Right ventricle myocardium superior (tissue), 1 donor: ENCODE results near the gene SREK1. TPM values are rescaled to one million over a fixed set of nuclear protein-coding genes. Genes with fewer than 3 reads are reported as not detected.

Experiments
- ATAC-seq: fragments of 200-7000 bp; cut with Tn5 transposase; one replicate; pipeline ENCODE4 v1.9.1; 2020; ENCODE audit warnings: mild to moderate bottlenecking; ENCODE audit not compliant: poor library complexity
- DNase-seq: peaks from one replicate; pipeline ENCODE4 v3.0.0-alpha.2; 2020
- intact Hi-C: fragments of 100-400 bp; cut with DNase I; formaldehyde crosslinking; loops from one replicate; pipeline ENCODE4 v1.11.2; 2022
- total RNA-seq: library from RNA; stranded (reverse); fragmentation: NEBNext Ultra II Directional; extraction: Animal tissue kit (Norgen Biotek cat#: 25700); gene quantifications from one replicate; pipeline ENCODE4 v1.2.1, GENCODE V29; 2021
- donor health status: DM: no; HTN: yes; CAD: no; lungs with severe emphysema.

The SREK1 gene
- total RNA-seq, 1 donor from 2014 or later: 27.0 TPM

DNA sequence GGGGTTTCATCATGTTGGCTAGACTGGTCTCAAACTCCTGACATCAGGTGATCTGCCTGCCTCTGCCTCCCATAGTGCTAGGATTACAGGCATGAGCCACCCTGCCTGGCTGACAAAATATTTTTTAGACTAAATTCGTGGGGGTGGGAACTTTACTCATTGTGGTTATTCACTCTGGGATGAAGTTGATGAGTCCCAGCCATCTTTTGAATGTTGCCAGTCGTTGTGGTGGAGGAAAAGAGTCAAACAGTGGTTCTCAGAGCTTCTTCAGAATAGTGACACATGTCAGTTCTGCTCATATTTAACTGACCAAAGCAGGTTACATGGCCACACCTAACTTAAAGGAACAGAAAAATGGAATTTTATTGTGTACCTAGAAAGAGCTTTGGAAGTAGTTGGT lies 6.9 kb downstream of the SREK1 start:
- no peak for DNase-seq
- intact Hi-C loops: no loop called here
- no peak for ATAC-seq

DNA sequence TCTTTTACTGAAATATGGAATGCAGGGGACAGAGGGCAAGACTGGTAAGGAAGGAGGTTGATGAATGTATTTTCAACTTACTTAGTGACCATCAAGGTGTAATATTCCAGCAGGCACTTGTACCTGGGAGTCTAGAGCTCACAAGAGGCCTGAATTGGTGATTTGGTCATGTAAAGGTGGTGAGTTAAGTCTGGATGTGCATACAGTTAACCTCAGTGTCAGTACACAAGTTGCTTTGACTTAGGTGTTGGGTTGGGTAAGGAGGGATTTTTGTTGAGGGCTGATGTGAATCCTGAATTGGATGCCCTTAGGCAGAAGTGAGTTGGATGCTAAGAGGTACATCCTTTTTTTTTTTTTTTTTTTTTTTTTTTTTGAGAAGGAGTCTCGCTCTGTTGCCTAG lies 7.4 kb downstream of the SREK1 start:
- DNase-seq (no peak), ATAC-seq (no peak)
- intact Hi-C loops: no loop called here

GRCh38 chr5:66157046-66157445 lies 12.9 kb downstream of the SREK1 start:
- intact Hi-C loops: no loop called here
- DNase-seq: no peak
- ATAC-seq: no peak

- intact Hi-C loops: no loop called here
- no peak for DNase-seq
- no peak for ATAC-seq
Measured at GRCh38 chr5:66161356-66161755, 17.3 kb downstream of the SREK1 start.

DNA sequence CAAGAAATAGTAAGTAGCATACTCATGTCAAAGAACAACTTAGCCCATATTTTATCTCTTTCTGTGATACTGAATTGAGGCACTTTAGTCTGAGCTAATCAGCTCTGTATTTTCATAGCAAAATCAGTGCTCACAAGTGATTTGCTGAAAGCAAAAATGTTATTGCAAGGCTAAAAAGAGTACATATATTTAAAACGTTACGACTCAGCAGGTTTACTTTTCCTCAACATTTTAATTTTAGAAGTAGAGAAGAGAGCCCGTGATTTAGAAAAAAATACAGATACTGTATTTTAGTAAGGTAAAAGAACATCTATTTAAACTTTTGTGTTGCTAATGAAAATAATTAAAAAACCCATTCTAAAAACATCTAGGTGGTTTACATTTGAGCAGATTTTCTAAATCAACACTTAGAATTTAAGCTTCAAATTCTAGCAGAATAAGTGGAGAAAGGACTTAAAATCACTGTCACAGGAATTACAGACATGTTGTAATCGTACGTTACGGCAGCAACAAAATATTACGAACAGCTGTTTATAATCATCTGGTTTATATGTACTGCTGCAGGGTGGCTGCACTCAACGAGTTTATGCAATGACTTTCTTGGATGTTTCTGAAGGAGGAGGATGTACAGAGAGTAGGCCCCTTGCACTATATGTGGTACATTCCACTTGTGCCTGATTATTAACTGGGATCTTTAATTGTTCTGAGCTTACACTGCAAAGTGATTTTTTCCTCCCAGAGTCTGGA lies 20.1 kb downstream of the SREK1 start:
- DNase-seq (no peak), ATAC-seq (no peak)
- intact Hi-C loops: no loop called here

- intact Hi-C loops: no loop called here
- DNase-seq (no peak), ATAC-seq (no peak)
Measured at GRCh38 chr5:66168226-66168625, 24.1 kb downstream of the SREK1 start.

GRCh38 chr5:66169534-66169933 lies 25.4 kb downstream of the SREK1 start:
- intact Hi-C loops: no loop called here
- no peak for DNase-seq

DNA sequence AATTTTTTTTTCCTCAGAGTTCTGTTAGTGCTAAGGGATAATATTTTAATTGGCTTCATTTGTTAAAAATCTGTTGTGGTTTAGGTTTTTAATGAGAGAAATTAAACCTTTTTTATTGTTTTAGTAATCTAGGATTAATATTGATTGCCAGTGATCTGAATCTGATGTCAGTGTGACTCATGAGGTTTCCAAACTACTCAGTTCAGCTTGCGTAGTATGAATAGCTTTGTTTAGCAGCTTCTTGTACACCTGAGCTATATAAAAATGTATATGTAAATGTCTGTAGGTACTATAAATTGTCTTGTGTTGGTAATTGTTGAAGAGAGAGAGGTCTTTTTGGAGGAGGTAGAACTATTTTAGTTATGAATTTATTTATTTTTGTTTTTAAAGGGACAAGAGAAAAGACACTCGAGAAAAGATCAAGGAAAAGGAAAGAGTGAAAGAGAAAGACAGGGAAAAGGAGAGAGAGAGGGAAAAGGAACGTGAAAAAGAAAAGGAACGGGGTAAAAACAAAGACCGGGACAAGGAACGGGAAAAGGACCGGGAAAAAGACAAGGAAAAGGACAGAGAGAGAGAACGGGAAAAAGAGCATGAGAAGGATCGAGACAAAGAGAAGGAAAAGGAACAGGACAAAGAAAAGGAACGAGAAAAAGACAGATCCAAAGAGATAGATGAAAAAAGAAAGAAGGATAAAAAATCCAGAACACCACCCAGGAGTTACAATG lies 26.3 kb downstream of the SREK1 start:
- ATAC-seq (no peak), DNase-seq (no peak)
- intact Hi-C loops: no loop called here

More at GRCh38 chr5:66169534-66169933, 25.4 kb downstream of the SREK1 start:
- no peak for ATAC-seq

GRCh38 chr5:66171349-66172344 lies 27.5 kb downstream of the SREK1 start:
- ATAC-seq: peak; percentile 73
- intact Hi-C loops: no loop called here
- no peak for DNase-seq

- DNase-seq: no peak
- no peak for ATAC-seq
- intact Hi-C loops: no loop called here
Measured at GRCh38 chr5:66174338-66174737, 30.2 kb downstream of the SREK1 start.

DNA sequence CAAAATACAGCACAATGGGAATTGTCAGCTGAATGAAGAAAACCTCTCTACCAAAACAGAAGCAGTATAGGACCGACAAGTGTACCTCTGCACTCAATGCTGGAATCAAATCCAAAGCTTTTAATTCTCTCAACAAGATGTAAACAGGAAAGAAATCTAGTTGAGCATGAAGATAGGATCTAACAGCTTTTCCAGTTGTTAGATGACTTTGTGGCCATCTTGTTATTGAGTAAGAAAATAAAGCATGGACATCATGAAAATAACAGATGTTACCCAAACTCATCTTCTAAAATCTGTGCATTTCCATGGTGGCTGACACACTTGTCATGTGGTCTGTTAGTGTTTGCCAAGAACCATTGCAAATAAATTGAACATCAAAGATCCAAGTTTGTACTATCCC lies 34.7 kb downstream of the SREK1 start:
- intact Hi-C loops: no loop called here
- DNase-seq (no peak), ATAC-seq (no peak)

DNA sequence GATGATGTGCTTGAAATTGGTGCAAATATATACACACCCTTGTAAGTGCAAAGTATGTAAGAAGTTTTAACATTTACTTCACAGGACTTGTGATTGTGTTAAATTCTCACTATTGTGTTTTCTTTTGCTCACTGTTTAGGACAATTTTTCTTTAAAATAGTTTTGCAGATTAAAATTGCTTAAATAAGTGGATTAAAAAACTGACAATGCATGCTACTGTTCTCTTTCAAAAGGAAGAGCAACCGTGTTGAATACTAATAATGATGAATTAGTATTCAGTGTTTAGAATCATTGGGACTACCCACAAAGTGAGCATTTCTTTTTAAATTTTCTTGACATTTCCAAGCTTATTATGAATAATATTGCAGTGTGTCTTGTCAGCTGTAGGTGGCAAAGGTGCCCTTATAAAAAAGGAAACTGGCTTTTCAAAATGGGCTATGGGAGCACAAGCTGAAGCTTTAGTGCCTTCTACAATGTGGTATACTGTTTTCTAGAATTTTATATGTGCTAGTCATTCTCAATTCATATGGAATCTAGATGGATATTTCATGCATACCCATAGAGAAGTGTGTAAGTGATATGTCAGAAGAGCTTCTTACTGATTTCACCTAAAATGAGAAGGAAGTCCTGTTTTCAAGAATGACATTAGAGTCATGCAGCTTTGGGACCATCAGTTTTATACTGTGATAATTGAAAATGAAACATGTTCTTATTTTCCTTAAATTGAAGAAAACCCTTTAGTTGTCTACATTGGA lies 35.4 kb downstream of the SREK1 start:
- intact Hi-C loops: no loop called here
- no peak for ATAC-seq

DNA sequence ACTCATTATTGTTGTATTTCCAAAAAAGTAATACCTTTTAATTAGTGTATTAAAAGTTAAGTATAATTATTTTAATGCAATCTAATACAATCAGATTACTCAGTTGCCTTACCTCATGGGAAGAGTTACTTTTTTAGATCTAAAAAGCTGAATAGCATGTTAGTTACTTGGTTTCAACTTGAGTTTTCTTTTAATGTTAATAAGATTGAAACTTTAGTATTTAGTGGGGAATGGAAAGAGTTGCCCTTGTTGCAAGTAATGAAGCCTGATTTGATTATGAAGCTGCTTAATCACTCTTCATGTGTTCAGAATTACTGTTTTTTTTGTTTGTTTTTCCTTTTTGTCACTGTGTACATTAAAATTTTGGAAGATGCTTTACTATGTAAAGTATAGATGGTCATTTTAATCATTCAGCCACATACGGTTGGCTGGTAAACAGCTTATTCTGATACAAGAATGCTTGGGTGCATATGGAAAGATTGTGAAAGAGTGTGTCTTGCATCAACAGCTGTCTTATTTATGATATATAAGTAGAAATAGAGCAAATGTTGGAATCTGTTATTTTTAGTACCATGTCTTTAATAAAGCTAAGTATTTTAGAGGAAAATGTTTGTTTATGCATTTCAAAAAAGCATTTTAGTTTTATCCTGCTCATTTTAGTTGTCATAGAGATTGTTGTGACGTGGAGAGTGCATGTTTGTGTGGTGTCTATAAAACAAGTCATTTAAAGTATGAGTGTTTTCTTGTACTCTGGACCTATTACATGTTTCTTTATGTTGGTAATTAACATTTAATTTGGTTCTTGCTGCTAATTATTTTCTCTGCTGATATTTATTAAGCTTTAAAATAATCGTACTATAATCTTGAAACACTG lies 36.4 kb downstream of the SREK1 start:
- intact Hi-C loops: no loop called here
- DNase-seq: no peak
- ATAC-seq: no peak

More for the DNA sequence above, 35.4 kb downstream of the SREK1 start:
- DNase-seq: no peak

- intact Hi-C loops: no loop called here
- ATAC-seq: no peak
Measured at GRCh38 chr5:66186108-66186507, 42.0 kb downstream of the SREK1 start.

DNA sequence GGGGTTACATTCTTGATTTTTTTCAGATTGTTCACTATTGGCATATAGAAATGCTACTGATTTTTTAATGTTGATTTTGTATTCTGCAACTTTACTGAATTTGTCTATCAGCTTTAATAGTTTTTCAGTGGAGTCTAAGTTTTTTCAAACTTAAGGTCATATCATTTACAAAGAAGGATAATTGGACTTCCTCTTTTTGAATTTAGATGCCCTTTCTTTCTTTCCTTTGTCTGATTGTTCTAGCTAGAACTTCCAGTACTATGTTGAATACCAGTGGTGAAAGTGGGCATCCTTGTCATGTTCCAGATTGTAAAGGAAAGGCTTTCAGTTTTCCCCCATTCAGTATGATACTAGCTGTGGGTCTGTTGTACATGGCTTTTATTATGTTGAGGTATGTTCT lies 49.3 kb downstream of the SREK1 start:
- DNase-seq (no peak), ATAC-seq (no peak)
- intact Hi-C loops: no loop called here

More at GRCh38 chr5:66186108-66186507, 42.0 kb downstream of the SREK1 start:
- DNase-seq: no peak

DNA sequence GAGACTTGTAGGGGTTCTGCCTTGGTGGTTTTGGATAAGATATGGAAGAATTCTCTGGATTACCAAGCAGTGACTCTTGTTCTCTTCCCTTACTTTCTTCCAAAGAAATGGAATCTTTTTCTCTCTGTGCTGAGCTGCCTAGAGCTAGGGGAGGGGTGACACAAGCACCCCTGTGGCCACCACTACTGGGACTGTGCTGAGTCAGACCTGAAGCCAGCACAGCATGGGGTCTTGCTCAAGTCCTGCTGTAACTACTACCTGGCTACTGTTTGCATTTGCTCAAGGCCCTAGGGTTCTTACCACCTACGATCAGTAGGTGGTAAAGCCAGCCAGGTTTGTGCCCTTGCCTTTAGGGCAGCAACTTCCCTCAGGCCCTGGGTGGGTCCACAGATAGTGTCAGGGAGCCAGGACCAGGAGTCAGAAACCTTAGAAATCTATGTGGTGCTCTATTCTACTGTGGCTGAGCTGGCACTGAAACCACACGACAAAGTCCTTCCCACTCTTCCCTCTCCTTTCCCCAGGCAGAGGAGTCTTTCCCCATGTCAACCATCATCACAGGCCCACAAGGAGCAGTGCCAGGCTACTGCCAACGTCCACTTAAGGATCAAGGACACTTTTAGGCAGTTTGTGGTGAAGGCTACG lies 53.8 kb downstream of the SREK1 start:
- DNase-seq: no peak
- ATAC-seq: no peak
- intact Hi-C loops: no loop called here

- DNase-seq: no peak
- intact Hi-C loops: no loop called here
- no peak for ATAC-seq
Measured at GRCh38 chr5:66198837-66199236, 54.7 kb downstream of the SREK1 start.
